Measurements from ENCODE around the gene PDE4D. TPM values are rescaled to one million over a fixed set of nuclear protein-coding genes. Genes with fewer than 3 reads are reported as not detected.

Gene PDE4D
- total RNA-seq, 4 donors from 2014 or later: 6.7 to 21.0 (median 15.0) TPM

GRCh38 chr5:59558501-59558900 is 335.0 kb downstream of the PDE4D start:
- no peak for DNase-seq (ENCODE audit: low spot score in 2 of 2)
- WGBS, 2 donors: 89 to 94% methylated on average over 1 of the region's 1 CpG
- intact Hi-C loops (cut with DNase I; ENCODE audit: low total_unique reads): no loop called here
- TF ChIP-seq POLR2A (IDR thresholded peaks at IDR 0.05): no peak
- TF ChIP-seq CTCF (IDR thresholded peaks at IDR 0.05): no peak
- no peak overlapping the region for H3K4me3 ChIP-seq (ENCODE audit: low read depth, poor library complexity, severe bottlenecking)

- TF ChIP-seq CTCF (IDR thresholded peaks at IDR 0.05) (no peak), POLR2A (IDR thresholded peaks at IDR 0.05) (no peak)
- intact Hi-C loops (cut with DNase I; ENCODE audit: low total_unique reads): no loop called here
- no peak for DNase-seq (ENCODE audit: low spot score in 2 of 2)
- H3K4me3 ChIP-seq (ENCODE audit: low read depth, poor library complexity, severe bottlenecking): no peak overlapping the region
Measured at GRCh38 chr5:59557572-59557971, 336.0 kb downstream of the PDE4D start.

GRCh38 chr5:59555596-59555995 is 337.9 kb downstream of the PDE4D start:
- DNase-seq (ENCODE audit: low spot score in 2 of 2): no peak
- TF ChIP-seq POLR2A (IDR thresholded peaks at IDR 0.05) (no peak), CTCF (IDR thresholded peaks at IDR 0.05) (no peak)
- WGBS, 2 donors: 95 to 96% methylated on average over 3 of the region's 3 CpGs
- H3K4me3 ChIP-seq (ENCODE audit: low read depth, poor library complexity, severe bottlenecking): no peak overlapping the region
- intact Hi-C loops (cut with DNase I; ENCODE audit: low total_unique reads): no loop called here

GRCh38 chr5:59554501-59554900 is 339.0 kb downstream of the PDE4D start:
- no peak for TF ChIP-seq POLR2A (IDR thresholded peaks at IDR 0.05)
- TF ChIP-seq CTCF (IDR thresholded peaks at IDR 0.05): no peak
- intact Hi-C loops (cut with DNase I; ENCODE audit: low total_unique reads): no loop called here
- no peak overlapping the region for H3K4me3 ChIP-seq (ENCODE audit: low read depth, poor library complexity, severe bottlenecking)
- 93 to 95% methylated on average over 4 of the region's 4 CpGs for WGBS, 2 donors
- DNase-seq (ENCODE audit: low spot score in 2 of 2): no peak

GRCh38 chr5:59553992-59554391 is 339.5 kb downstream of the PDE4D start:
- no peak overlapping the region for H3K4me3 ChIP-seq (ENCODE audit: low read depth, poor library complexity, severe bottlenecking)
- TF ChIP-seq POLR2A (IDR thresholded peaks at IDR 0.05) (no peak), CTCF (IDR thresholded peaks at IDR 0.05) (no peak)
- intact Hi-C loops (cut with DNase I; ENCODE audit: low total_unique reads): no loop called here
- no peak for DNase-seq (ENCODE audit: low spot score in 2 of 2)

GRCh38 chr5:59548807-59549357 is 344.6 kb downstream of the PDE4D start:
- 57 to 69% methylated on average over 4 of the region's 4 CpGs for WGBS, 2 donors
- intact Hi-C loops (cut with DNase I; ENCODE audit: low total_unique reads): no loop called here
- no peak overlapping the region for H3K4me3 ChIP-seq (ENCODE audit: low read depth, poor library complexity, severe bottlenecking)
- DNase-seq (ENCODE audit: low spot score in 2 of 2): no peak
- no peak for TF ChIP-seq POLR2A (IDR thresholded peaks at IDR 0.05)
